GM23248 (cell line): ENCODE measurements around the gene SLC9C1.

ENCODE experiments used
- EZH2 ChIP-seq: fragments of 200-600 bp; sonication (generic); IDR thresholded peaks from 2 replicates; pipeline ENCODE4 v1.6.1; 2018; ENCODE audit warnings: antibody characterized with exemption, mild to moderate bottlenecking; ENCODE audit not compliant: insufficient read depth, poor library complexity, severe bottlenecking
- EZH2phosphoT487 ChIP-seq: fragments of 200-600 bp; sonication (generic); IDR thresholded peaks from 2 replicates; pipeline ENCODE4 v1.6.1; 2018; ENCODE audit warnings: antibody characterized with exemption, moderate library complexity, mild to moderate bottlenecking, low read depth; ENCODE audit not compliant: insufficient read depth

DNA sequence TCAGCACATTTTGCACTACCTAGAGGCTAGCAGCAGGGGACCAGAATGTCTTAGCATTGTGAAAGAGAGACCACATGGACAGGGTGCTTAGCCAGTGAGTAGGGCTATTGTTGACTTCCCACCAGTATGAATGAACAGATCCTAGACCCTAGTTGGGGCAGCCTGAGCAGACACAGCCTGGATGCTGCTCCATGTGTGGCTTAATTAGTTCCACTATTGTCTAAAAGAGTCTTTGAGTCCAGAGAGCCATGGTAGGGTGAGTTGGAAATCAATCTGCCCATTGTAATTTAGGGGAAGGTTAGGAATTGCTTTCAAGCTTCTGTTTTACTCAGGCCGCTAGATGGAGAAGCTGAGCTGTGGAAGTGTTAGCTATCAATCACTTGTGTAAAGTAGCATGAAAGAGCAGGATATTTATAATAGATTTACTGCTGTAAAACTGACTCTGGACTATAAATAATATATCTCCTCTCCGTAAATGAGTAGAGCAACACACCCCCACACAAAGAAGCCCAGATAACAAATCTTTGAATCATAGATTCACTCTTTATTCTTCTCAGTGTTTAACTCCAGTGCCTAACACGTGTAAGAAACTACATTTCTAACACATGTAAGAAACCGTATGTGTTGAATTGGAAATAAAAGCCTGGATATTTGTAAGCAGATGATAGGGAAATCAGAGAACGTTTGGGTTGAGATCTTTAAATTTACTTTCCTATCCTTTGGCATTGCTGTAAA lies 156.9 kb downstream of the SLC9C1 start:
- TF ChIP-seq EZH2phosphoT487 (no peak), EZH2 (no peak)
